Keratinocyte (primary cell): ENCODE data around the gene PRKCH. TPM values are rescaled to one million over a fixed set of nuclear protein-coding genes. Genes with fewer than 3 reads are reported as not detected.
A peak's percentile ranks its signal among the peaks of the same experiment; 100 is the strongest.

Source experiments
- DNase-seq: peaks from one replicate; pipeline ENCODE4 v3.0.0-alpha.2; 2011; ENCODE audit warnings: low read depth, missing footprints, low spot score
- FAIRE-seq: peaks from 2 replicates; lab custom pipeline; 2011; peaks lifted over from hg19 to GRCh38; lab: Jason Lieb, UNC
- H2AFZ ChIP-seq: 2 replicates; pipeline ENCODE4 v1.6.0; 2012; ENCODE audit warnings: low read length, control low read depth, inconsistent platforms; ENCODE audit not compliant: control insufficient read depth
- H3K27ac ChIP-seq: 2 replicates; pipeline ENCODE4 v1.5.1; 2011; ENCODE audit warnings: low read length; ENCODE audit not compliant: control insufficient read depth, insufficient read depth
- H3K27me3 ChIP-seq: 3 replicates; pipeline ENCODE4 v1.6.0; 2011; ENCODE audit warnings: low read length; ENCODE audit not compliant: control insufficient read depth, insufficient read depth; ENCODE audit errors: extremely low read depth
- H3K36me3 ChIP-seq, 2 experiments: 2 replicates in 1 of 2; 3 replicates in 1 of 2; pipeline ENCODE4 v1.5.1; 2011; ENCODE audit warnings: low read length in 2 of 2, mild to moderate bottlenecking in 1 of 2; ENCODE audit not compliant: control insufficient read depth in 2 of 2, insufficient read depth in 2 of 2; ENCODE audit errors: extremely low read depth in 1 of 2
- H3K4me1 ChIP-seq: 3 replicates; pipeline ENCODE4 v1.5.1; 2011; ENCODE audit warnings: low read length; ENCODE audit not compliant: control insufficient read depth, insufficient read depth; ENCODE audit errors: extremely low read depth
- H3K4me2 ChIP-seq: 3 replicates; pipeline ENCODE4 v1.6.0; 2011; ENCODE audit warnings: low read depth, low read length; ENCODE audit not compliant: control insufficient read depth, insufficient read depth; ENCODE audit errors: extremely low read depth
- H3K4me3 ChIP-seq, 3 experiments: fragments of 200-600 bp in 1 of 3; sonication (generic) in 1 of 3; 2 replicates in 2 of 3; 3 replicates in 1 of 3; pipeline ENCODE4 v1.5.1; 2011 to 2016; ENCODE audit warnings: low read length in 3 of 3, mild to moderate bottlenecking in 3 of 3, control low read depth in 2 of 3, inconsistent platforms in 1 of 3, low read depth in 1 of 3, mixed read lengths in 1 of 3, mixed run types in 1 of 3, moderate library complexity in 1 of 3; ENCODE audit not compliant: control insufficient read depth in 2 of 3, insufficient read depth in 2 of 3; ENCODE audit errors: extremely low read depth in 1 of 3
- H3K79me2 ChIP-seq: 2 replicates; pipeline ENCODE4 v1.6.0; 2012; ENCODE audit warnings: low read length; ENCODE audit not compliant: control insufficient read depth, insufficient read depth
- H3K9ac ChIP-seq: 3 replicates; pipeline ENCODE4 v1.6.0; 2011; ENCODE audit warnings: low read length; ENCODE audit not compliant: control insufficient read depth, insufficient read depth; ENCODE audit errors: extremely low read depth
- H3K9me1 ChIP-seq: 3 replicates; pipeline ENCODE4 v1.6.0; 2011; ENCODE audit warnings: low read length; ENCODE audit not compliant: control insufficient read depth, insufficient read depth; ENCODE audit errors: extremely low read depth
- H3K9me3 ChIP-seq: 2 replicates; pipeline ENCODE4 v1.5.1; 2012; ENCODE audit warnings: low read depth, low read length; ENCODE audit not compliant: control insufficient read depth
- H4K20me1 ChIP-seq: 3 replicates; pipeline ENCODE4 v1.6.0; 2011; ENCODE audit warnings: low read length; ENCODE audit not compliant: control insufficient read depth, insufficient read depth; ENCODE audit errors: extremely low read depth
- EZH2 ChIP-seq: IDR thresholded peaks from one replicate; pipeline ENCODE4 v1.6.1; 2012; ENCODE audit warnings: inconsistent platforms, mild to moderate bottlenecking, low read length, moderate library complexity
- dilution Hi-C: fragments of 300-500 bp; cut with MboI; formaldehyde crosslinking; loops from one replicate; pipeline ENCODE4 v1.7.0; 2020; ENCODE audit warnings: low sequenced_read_pairs; ENCODE audit not compliant: extremely low pct_ligation_motif_present
- polyA plus RNA-seq, 5 experiments: library from polyadenylated mRNA; depleted of rRNA in 3 of 5; stranded (reverse) in 3 of 5; stranded (forward) in 1 of 5; unstranded in 1 of 5; fragments of >200 nt; gene quantifications; 1 replicate in 1 of 5; 2 replicates in 3 of 5; 3 replicates in 1 of 5; pipeline versions ENCODE4 v1.2.1 to v1.2.3, GENCODE V29; 2011 to 2012; ENCODE audit warnings: missing spikeins in 2 of 5, low read depth in 1 of 5, low replicate concordance in 1 of 5
- TF ChIP-seq, protein P1 (sequence below), 3 experiments: IDR thresholded peaks in 1 of 3; conservative IDR thresholded peaks in 1 of 3; optimal IDR thresholded peaks in 1 of 3; 2 replicates in 2 of 3; 3 replicates in 1 of 3; pipeline versions ENCODE3 to v1.5.1; 2011; ENCODE audit warnings: low read length in 3 of 3, mild to moderate bottlenecking in 3 of 3, moderate library complexity in 2 of 3, control low read depth in 1 of 3, inconsistent platforms in 1 of 3; ENCODE audit not compliant: insufficient read depth in 2 of 3; ENCODE audit errors: extremely low read depth in 1 of 3

The PRKCH gene
- polyA plus RNA-seq, 1 donor (not counting 4 experiments of a cell fraction or from before 2014, with no cell fraction given): 13.7 TPM

DNA sequence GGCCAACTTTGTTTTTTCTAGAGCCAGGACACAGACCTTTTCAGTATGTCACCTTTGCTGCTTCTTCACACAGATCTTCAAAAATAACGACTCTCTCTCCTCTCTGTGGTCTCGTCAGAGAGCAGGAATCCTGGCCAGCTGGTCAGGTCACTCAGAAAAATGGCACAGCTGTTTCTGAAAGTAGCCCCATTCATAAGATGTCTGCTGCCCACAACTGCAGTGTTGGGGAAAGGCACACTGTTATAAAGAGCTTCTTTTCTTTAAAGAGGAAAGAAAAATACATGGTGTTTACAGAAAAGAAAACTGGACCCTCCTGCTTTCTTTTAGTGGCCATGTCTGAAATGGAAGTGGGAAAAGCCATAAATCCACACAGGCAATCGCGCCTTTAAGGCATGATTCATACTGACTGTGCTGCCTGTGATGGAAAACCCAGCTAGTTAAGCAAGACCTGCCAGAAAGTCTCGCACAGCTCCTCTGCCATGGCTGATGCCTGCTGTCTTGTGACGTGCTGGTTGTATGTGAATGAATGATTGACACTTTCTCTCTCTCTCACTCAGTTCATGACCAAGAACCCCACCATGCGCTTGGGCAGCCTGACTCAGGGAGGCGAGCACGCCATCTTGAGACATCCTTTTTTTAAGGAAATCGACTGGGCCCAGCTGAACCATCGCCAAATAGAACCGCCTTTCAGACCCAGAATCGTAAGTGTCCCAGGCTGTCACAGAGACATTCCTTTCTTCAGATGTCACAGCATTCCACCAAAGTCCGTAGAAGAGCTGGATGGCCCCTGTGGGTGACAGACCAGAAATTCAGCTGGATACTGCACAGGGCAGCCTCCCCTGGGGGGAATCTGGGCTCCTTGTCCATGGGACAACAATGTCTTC lies 226.0 kb downstream of the PRKCH start:
- no peaks in the 10 kb centered on the region for H3K9me3 ChIP-seq
- peak overlapping the region; percentile 25 for H2AFZ ChIP-seq
- H3K4me1 ChIP-seq: peaks cover 11% of the 10 kb centered on the region
- no peaks in the 10 kb centered on the region for H4K20me1 ChIP-seq
- DNase-seq (no peak), FAIRE-seq (peak; percentile 76)
- peak overlapping the region; percentile 60 for H3K4me2 ChIP-seq
- H3K79me2 ChIP-seq: no peaks in the 10 kb centered on the region
- H3K36me3 ChIP-seq: peaks cover 2 to 4% of the 10 kb centered on the region in 2 experiments
- peak overlapping the region; percentile 45 for H3K27ac ChIP-seq
- dilution Hi-C loops: no loop called here
- H3K27me3 ChIP-seq: no peaks in the 10 kb centered on the region
- TF ChIP-seq EZH2: no peak
- TF ChIP-seq, protein P1, sequence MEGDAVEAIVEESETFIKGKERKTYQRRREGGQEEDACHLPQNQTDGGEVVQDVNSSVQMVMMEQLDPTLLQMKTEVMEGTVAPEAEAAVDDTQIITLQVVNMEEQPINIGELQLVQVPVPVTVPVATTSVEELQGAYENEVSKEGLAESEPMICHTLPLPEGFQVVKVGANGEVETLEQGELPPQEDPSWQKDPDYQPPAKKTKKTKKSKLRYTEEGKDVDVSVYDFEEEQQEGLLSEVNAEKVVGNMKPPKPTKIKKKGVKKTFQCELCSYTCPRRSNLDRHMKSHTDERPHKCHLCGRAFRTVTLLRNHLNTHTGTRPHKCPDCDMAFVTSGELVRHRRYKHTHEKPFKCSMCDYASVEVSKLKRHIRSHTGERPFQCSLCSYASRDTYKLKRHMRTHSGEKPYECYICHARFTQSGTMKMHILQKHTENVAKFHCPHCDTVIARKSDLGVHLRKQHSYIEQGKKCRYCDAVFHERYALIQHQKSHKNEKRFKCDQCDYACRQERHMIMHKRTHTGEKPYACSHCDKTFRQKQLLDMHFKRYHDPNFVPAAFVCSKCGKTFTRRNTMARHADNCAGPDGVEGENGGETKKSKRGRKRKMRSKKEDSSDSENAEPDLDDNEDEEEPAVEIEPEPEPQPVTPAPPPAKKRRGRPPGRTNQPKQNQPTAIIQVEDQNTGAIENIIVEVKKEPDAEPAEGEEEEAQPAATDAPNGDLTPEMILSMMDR (optimal IDR thresholded peaks at IDR 0.05 in 1 of 3, IDR thresholded peaks at IDR 0.05 in 1 of 3, conservative IDR thresholded peaks at IDR 0.05 in 1 of 3; ENCODE audit: extremely low read depth in 1 of 3, insufficient read depth in 2 of 3, low read length in 3 of 3): no peak
- H3K4me3 ChIP-seq: no peak overlapping the region
- H3K9ac ChIP-seq: peak overlapping the region; percentile 14
- H3K9me1 ChIP-seq: no peaks in the 10 kb centered on the region

DNA sequence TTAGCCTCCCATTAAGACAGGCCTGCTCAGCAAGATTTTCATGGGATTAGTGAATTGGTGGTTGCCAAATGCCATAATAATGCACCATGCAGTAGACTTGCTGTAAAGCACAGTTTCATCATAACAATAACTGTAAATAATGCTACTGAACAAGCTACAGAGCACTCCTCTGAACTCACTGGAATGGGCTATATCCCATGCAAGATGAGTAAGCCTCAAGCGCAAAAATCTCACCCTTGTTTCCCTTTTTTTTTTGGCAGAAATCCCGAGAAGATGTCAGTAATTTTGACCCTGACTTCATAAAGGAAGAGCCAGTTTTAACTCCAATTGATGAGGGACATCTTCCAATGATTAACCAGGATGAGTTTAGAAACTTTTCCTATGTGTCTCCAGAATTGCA lies 228.0 kb downstream of the PRKCH start:
- H3K79me2 ChIP-seq: no peaks in the 10 kb centered on the region
- no peak for TF ChIP-seq EZH2
- TF ChIP-seq, protein P1 (optimal IDR thresholded peaks at IDR 0.05 in 1 of 3, IDR thresholded peaks at IDR 0.05 in 1 of 3, conservative IDR thresholded peaks at IDR 0.05 in 1 of 3; ENCODE audit: extremely low read depth in 1 of 3, insufficient read depth in 2 of 3, low read length in 3 of 3): no peak
- H3K27me3 ChIP-seq: no peaks in the 10 kb centered on the region
- dilution Hi-C loops: no loop called here
- no peak for DNase-seq
- H2AFZ ChIP-seq: no peak overlapping the region
- H3K4me3 ChIP-seq: no peak overlapping the region
- no peak overlapping the region for H3K9ac ChIP-seq
- peaks cover 11% of the 10 kb centered on the region for H3K4me1 ChIP-seq
- no peaks in the 10 kb centered on the region for H3K9me1 ChIP-seq
- no peaks in the 10 kb centered on the region for H3K9me3 ChIP-seq
- no peak overlapping the region for H3K4me2 ChIP-seq
- no peak for FAIRE-seq
- H4K20me1 ChIP-seq: no peaks in the 10 kb centered on the region
- H3K36me3 ChIP-seq: peaks cover 2 to 4% of the 10 kb centered on the region in 2 experiments
- H3K27ac ChIP-seq: no peak overlapping the region
